CD4-positive, alpha-beta T cell treated with Interleukin-10 for 1 hour (primary cell): ENCODE data around the gene EHMT1.

Experiments used
- DNase-seq: peaks from one replicate; pipeline ENCODE4 v3.0.0-alpha.2; 2020

EHMT1 gene

DNA sequence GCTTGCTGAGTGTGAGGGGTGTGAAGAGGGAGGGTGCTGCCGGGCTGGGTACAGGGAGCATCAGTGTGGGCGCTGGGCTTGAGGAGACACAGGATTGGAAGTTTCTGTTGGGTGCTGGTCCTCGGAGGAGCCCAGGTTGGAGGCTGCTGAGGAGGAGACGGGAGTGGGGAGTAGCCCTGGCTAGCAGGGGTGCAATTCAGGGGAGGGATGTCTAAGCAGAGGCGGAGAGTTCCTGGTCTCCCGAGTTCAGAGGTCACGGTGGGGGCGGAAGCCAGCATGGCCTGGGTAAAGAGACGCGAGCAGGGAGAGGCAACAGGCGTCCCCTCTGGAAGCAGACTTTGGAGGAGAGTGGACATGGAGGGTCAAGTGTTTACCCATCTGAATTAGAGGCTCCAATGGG lies 196.0 kb downstream of the EHMT1 start:
- no peak for DNase-seq

- no peak for DNase-seq
Measured at GRCh38 chr9:137815256-137816255, 196.8 kb downstream of the EHMT1 start.

DNA sequence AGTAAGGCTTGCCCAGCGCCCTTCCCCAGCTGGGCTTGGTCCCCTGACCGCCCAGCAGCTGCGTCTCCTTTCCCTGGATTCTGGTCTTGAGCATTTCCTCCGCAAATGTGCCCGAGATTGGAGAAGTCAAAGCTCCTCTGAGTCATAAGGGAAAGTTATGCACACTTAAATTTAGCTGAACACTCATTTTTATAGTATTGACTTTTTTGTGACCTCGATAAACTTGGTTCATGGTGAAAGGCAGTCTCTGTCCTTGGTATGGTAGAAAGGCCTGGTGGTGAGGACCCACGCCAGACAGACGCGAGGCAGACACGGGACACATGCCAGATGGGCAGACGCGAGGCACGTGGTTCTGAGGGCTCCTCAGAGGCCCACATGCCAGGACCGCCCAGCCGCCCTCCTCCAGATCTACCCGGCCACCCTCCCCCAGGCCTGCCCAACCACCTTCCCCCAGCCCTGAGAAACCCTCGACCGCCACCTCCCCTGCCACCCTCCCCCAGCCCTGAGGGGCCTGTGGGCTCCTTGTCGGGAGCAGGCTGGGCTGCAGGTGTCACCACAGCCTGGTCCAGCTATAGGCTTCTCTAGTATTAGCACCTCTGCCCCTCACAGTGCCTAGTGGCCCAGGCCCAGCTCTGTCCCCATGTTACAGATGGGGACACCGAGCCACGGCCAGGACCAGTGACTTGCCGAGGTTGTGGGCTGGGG lies 197.9 kb downstream of the EHMT1 start:
- no peak for DNase-seq

- DNase-seq, result no peak
Measured at GRCh38 chr9:137817236-137818200, 198.7 kb downstream of the EHMT1 start.

DNA sequence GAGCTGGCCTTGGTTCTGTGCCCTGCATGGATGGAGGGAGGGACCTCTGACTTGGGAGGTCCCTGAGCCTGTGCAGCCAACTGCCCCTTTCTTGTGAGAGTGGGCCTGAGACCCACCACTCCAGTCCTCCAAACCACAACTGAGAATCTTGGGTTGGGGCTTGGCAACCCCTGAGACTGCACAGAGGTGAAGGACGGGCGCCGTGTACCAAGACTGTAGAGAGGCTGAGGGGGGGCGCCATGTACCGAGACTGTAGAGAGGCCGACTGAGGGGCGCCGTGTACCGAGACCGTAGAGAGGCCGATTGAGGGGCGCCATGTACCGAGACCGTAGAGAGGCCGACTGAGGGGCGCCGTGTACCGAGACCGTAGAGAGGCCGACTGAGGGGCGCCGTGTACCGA lies 199.5 kb downstream of the EHMT1 start:
- DNase-seq, result no peak

DNA sequence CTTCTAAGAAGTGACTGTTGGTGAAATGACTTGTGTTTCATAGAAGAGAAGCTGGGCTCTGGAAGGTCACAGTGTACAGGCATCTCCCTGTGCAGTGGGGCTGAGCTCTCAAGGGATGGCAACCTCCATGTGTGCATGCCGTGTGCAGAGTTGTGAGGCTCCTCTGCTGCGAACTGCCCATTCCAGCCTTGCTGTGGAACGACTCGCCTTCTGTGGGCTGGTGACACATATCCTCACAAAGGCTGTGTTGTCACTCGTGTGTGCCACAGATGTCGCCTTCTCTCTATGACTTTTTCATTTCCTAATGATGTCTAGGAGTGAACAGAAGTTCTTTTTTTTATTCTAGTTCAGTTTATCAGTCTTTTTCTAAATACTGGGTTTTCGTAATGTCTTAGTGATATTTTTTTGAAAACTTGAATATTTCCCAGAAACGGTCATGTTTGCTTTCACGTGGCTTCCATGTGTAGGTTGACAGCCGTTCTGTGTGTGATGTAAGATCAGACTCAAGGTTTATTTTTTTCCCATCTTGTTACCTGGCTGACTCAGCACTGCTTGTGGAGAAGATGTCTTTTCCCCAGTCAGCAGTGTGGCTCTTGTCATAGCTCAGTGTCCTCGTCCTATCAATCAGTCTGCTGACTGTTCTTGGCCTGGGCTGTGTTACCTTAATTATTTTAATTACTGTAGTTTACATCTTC lies 201.5 kb downstream of the EHMT1 start:
- DNase-seq, result no peak

DNA sequence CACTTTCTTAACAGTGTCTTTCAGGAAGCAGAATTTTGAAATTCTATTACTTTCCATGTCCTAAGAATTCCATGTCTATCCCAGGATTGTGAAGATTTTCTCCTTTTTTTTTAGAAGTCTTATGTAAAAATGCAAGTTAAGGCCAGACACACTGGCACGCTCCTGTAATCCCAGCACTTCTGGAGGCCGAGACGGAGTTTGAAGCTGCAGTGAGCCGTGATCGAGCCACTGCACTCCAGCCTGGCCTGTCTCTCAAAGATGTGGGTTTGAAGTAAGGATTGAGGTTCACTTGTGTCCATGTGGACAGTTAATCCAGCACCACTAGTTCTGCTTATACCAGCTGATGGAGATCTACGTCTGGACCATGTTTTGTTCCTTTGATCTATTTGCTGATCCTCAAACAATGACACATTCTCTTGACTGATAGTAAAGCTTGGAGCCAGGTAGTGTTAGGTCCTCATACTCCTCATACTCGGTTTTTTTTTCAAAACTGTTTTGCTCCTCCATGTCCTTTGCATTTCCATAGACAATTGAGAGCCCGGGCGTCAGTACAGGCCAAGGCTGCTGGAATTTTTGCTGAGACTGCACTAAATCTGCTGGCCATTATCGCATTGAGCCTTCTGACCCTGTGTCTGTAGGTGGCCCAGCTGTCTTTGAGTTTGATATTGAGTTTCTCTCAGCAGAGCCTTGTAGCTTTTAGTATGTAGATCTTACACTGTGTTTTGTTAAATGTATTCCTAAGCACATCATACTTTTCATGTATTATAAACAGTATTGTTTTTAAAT lies 205.4 kb downstream of the EHMT1 start:
- no peak for DNase-seq

DNA sequence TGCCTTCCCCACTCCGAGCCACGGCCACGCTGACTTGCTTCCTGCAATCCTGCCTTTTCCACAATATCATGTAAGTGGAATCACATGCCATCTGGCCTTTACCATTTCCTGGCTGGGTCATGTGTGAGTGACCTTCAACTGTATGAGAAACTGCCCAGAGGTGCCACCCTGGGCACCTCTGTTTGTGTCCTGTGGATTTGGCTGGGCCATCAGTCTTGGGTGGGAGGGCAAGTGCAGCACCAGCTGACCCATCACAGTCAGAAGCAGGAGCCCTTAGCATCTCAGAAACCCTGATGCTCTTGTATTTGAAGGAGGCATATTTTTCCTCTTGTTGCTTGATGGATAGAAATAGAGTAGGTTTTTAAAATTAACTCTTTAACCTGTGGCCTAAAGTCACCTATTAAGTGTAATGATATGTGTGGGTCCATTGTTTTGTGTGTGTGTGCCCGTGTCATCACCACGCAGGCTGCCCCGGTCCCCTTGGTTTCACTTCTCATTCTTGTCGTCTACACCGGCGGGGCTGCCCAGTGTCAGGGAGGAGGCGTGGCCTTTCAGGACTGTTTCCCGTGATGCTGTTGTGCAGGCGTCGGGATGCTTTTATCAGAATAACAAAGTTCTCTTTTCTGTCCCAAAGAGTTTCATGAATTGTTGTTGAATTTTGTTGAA lies 206.7 kb downstream of the EHMT1 start:
- no peak for DNase-seq

DNA sequence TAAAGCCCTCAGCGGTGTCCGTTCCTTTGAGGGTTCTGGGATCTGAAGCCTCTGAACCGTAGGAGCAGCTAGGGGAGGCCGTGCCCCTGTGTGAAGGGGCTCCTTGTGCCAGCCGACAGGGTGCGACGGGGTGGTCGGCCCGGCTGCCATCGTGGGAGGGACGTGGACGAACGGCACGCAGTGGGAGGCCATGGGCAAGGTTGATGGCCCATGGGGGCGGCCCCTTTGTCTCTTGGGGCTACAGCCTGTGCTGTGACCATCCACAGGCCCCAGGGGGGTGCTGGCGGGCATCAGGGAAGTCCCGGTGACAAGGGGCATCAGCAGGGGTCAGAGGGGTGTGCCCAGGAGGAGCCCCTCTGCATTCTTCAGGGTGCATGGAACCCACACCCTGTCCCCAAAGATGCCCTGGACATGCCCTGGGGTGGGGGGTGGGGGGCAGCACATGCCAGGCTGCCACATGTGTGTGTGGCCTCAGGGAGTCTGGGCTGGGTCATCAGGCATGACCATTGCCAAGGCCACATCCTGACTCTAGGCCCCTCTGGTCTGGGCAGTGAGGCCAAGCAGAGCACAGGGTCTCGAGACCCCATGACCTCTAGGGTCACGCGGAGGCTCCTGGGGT lies 209.2 kb downstream of the EHMT1 start:
- no peak for DNase-seq

DNA sequence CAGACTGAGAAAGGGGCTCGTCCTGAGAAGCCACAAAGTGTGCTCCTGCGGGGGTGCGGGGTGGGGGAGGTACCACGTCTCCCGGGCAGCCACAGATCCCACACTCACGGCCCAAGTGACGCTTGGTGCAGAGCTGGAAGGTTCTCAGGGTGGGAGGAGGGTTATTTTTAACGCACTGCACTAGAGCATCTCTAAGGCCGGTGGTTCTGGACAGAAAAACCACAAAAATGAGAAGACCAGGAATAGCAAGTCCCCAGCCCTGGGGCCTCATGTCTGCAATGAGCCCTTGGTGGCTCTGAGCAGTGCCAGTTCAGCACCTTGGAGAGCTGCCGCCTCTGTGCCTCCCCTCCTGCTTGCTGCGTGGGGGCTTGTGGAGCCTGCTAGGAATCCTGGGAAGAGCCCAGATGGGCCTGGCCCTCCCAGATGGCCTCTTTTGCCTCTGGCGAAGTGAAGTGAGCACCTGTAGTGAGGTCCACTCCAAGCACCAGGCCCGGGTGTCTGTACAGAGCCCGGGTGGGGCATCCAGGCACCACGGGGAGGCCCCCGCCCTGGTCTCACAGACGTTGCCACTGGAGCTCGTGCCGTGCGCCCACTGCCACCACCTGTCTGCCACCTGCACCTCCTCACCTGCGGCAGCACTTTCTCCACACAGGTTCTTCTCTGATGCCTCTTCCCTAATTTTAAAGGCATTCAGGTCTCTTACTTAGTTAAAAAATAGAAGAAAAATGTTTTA lies 209.9 kb downstream of the EHMT1 start:
- DNase-seq, result no peak

DNA sequence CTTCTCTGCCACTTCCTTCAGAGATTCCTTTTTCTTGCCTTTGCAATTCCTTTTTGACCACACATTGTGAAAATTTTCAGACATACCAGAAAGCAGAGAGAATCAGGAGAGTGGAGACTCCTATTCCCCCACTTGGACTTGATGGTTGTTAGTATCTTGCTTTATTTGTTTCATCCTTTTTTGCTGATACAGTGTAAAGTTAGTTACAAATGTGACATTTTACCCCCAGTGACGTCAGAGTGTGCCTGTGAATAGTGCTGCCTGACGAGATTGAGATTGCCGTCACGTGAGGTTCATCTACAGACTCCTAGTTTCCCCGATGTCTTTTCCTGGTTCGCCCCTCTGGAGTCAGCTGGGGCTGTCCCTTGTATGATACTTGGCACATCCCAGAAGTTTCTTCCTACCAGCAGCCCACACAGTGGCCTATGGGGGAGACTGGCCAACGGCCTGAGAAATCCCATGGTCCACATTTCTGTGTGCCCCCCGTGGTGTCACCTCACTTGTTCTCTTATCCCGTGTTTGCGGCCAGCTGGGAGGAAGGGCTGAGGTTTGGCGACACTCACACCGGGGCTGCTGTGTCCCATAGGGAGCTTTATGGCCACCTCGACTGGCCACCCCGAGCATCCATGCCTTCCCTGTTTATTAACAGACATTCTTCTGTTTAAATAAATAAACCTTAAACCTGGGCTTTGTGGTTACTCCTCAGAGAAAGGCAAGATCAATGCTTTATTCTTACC lies 210.6 kb downstream of the EHMT1 start:
- DNase-seq, result no peak

DNA sequence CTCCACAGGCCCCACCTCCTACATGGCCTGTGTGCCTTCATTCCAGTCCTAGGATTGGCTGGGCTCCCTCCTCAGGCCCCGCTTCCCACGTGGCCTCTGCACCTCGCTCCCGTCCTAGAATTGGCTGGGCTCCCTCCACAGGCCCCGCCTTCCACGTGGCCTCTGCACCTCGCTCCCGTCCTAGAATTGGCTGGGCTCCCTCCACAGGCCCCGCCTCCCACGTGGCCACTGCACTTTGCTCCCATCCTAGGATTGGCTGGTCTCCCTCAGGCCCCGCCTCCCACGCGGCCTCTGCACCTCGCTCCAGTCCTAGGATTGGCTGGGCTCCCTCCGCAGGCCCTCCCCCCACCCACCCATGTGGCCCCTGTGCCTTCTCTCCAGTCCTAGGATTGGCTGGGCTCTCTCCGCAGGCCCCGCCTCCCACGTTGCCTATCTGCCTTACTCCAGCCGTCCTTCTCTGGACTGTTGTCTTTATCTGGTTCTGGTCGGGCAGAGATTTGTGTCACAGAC lies 213.4 kb downstream of the EHMT1 start:
- DNase-seq, result no peak

DNA sequence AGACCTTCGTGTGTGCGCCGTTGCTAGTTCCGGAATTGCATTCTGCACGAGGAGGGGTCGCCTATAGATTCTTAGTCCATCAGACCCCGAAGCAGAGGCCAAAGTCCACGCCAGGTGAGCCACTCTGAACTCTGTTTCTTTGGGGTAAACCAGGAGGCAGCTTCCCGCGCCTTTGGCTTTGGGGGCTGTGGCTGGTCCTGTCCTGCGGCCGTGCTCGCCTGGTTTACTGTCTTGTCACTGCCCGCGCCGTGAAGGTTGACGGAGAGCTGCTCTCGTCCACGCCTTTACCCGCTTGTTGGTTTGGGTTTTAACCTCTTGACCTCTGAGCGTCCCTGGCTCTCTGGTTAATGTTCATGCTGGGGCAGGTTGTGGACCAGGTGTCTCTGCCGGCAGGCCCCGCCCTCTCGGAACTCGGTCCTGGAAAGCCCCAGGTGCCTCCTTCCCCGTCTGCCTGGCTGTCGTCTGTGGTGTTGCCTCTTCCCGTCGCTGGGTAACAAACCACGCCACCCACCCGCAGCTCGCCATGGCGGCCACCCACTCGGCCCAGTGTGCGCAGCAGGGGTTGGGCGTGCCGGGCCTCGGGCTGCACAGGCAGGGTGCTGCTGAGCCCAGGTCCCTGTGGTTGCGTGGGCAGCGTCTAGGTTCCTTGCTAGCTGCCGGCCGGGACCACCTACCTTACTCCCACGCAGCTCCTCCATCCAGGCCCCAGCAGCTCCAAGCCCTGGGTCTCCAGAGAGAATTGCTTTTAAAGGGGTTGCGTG lies 214.2 kb downstream of the EHMT1 start:
- DNase-seq, result no peak

DNA sequence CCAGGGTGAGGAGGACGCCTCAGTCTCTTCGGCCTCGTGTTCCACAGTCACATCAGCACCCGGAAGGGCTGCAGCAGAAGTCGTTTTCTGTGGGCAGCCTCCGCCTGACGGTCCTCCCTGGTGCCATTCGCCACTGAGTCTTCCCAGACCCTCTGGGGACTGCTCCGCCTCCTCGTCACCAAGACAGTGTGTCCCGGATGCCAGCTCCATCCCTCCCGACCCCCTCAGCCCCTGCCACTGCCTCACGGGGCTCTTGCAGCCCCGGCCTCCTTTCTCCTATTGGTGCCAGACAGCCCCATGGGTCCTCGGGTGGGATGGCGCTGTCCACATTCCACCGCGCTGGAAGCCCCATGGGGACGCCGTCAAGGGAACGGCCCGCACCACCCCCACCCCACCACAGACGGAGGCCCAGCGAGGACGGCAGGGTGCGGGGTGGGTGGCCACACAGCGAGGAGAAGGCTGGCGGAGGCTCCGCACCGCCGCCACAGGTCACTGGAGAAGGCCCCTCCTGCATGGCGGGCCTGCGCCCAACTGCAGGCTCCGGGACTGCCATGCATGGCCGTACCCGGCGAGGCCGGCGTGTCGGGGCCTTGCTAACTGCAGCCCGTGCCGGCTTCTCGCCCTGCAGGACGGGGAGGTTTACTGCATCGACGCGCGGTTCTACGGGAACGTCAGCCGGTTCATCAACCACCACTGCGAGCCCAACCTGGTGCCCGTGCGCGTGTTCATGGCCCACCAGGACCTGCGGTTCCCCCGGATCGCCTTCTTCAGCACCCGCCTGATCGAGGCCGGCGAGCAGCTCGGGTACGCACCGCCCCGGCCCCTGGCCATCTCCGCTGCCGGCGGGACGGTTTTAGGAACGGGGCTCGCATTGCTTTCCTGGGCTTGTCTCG lies 215.2 kb downstream of the EHMT1 start:
- DNase-seq, result no peak

GRCh38 chr9:137834846-137835546 lies 216.2 kb downstream of the EHMT1 start:
- DNase-seq, result no peak
